ENCODE measurements around the gene TBC1D8.

DNA sequence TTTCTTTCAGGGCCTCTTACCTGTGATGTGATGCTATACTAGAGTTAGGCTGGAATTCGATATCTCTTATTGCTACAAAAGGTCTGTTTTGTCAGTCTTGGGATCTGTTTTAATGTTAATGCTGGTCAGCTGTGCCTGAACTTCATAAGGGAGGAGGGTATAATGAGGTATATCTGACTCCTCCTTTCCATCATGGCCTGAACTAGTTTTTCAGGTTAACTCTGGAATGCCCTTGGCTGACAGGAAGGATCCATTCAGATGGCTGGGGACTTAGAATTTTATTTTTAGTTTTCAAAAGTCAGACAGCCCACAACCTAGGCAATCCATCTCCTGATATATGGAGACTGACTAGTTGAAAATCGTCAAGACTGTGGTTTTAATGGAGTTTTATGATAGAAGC lies 35.9 kb upstream of the TBC1D8 start:
- no peak for TF ChIP-seq EZH2 (IDR thresholded peaks at IDR 0.05)
- no peak for TF ChIP-seq POLR2AphosphoS5 (IDR thresholded peaks at IDR 0.05; ENCODE audit: borderline replicate concordance, low read depth, low read length)
